OCI-LY3 (cell line): ENCODE results near the gene TNS4.

ENCODE experiments used
- CTCF ChIP-seq: fragments of 200-600, 300-600 bp; sonication (generic); IDR thresholded peaks from 2 replicates; pipeline ENCODE4 v1.5.1; 2014; ENCODE audit warnings: antibody characterized with exemption, low read length, low read depth
- EZH2phosphoT487 ChIP-seq: fragments of 200-600 bp; shearing (Covaris generic); IDR thresholded peaks from 2 replicates; pipeline ENCODE4 v1.6.1; 2018; ENCODE audit warnings: antibody characterized with exemption, mixed run types, low read depth

- TF ChIP-seq CTCF (no peak), EZH2phosphoT487 (no peak)
Measured at GRCh38 chr17:40440166-40440565, 61.3 kb downstream of the TNS4 start.
